Panc1 (cell line): ENCODE data around the gene PC. TPM values are rescaled to one million over a fixed set of nuclear protein-coding genes. Genes with fewer than 3 reads are reported as not detected.

ENCODE experiments used
- ATAC-seq: fragments of 200-7000 bp; cut with Tn5 transposase; 2 replicates; pipeline ENCODE4 v1.9.1; 2020; ENCODE audit warnings: mild to moderate bottlenecking, moderate library complexity
- BruUV-seq: library from RNA; stranded (reverse); fragments of 400-500 nt; replicated peaks from 2 replicates; lab custom pipeline; 2021; lab: Mats Ljungman, UMichigan
- CTCF ChIA-PET: fragments of 300-600 bp; sonication (Branson Sonifier 250); formaldehyde crosslinking; loops from one replicate; lab custom pipeline; 2022; ENCODE audit warnings: antibody characterized with exemption; lab: Charles Lee
- POLR2A ChIA-PET: fragments of 300-600 bp; sonication (Branson Sonifier 250); formaldehyde crosslinking; loops from one replicate; lab custom pipeline; 2022; ENCODE audit warnings: antibody characterized with exemption; lab: Charles Lee
- DNase-seq: peaks from one replicate; pipeline ENCODE4 v3.0.0-alpha.2; 2010; ENCODE audit warnings: low read depth, low spot score
- H3K27ac ChIP-seq: 2 replicates; pipeline ENCODE4 v1.5.1; 2011; ENCODE audit warnings: mild to moderate bottlenecking, low read length, inconsistent platforms
- H3K27me3 ChIP-seq: fragments of 200-500 bp; sonication (Bioruptor generic); 2 replicates; pipeline ENCODE4 v1.6.0; 2014; ENCODE audit warnings: low read length, inconsistent platforms; ENCODE audit not compliant: control insufficient read depth, insufficient read depth
- H3K36me3 ChIP-seq: fragments of 200-500 bp; sonication (Bioruptor generic); 2 replicates; pipeline ENCODE4 v1.5.1; 2014; ENCODE audit warnings: inconsistent platforms, mild to moderate bottlenecking, low read length, moderate library complexity; ENCODE audit not compliant: control insufficient read depth, insufficient read depth
- H3K4me1 ChIP-seq: 2 replicates; pipeline ENCODE4 v1.5.1; 2011; ENCODE audit warnings: inconsistent platforms, mild to moderate bottlenecking, low read length, moderate library complexity; ENCODE audit not compliant: control insufficient read depth, insufficient read depth
- H3K4me3 ChIP-seq, 2 experiments: 2 replicates each; pipeline ENCODE4 v1.5.1; 2011 to 2012; ENCODE audit warnings: low read depth in 2 of 2, low read length in 2 of 2, mild to moderate bottlenecking in 2 of 2, inconsistent platforms in 1 of 2, moderate library complexity in 1 of 2
- H3K9me3 ChIP-seq: fragments of 200-500 bp; sonication (Bioruptor generic); 2 replicates; pipeline ENCODE4 v1.5.1; 2014; ENCODE audit warnings: low read depth, mild to moderate bottlenecking, inconsistent platforms, low read length, moderate library complexity; ENCODE audit not compliant: control insufficient read depth, insufficient read depth
- CTCF ChIP-seq: fragments of 450-650 bp; IDR thresholded peaks from 2 replicates; pipeline ENCODE4 v1.5.1; 2017; ENCODE audit warnings: mild to moderate bottlenecking
- POLR2AphosphoS5 ChIP-seq: IDR thresholded peaks from 2 replicates; pipeline ENCODE4 v1.6.1; 2012; ENCODE audit warnings: mild to moderate bottlenecking, low read depth, low read length, moderate library complexity
- SIN3A ChIP-seq: IDR thresholded peaks from 2 replicates; pipeline ENCODE4 v1.6.1; 2012; ENCODE audit warnings: low read depth, mild to moderate bottlenecking, low read length, moderate library complexity, borderline replicate concordance; ENCODE audit not compliant: insufficient read depth
- TCF7L2 ChIP-seq: IDR thresholded peaks from 2 replicates; pipeline ENCODE4 v1.6.1; 2011; ENCODE audit warnings: mild to moderate bottlenecking, low read depth, low read length, inconsistent platforms
- in situ Hi-C: cut with HindIII; loops from 2 replicates; pipeline ENCODE4 v1.10.0; 2016; ENCODE audit warnings: low sequenced_read_pairs, low pct_unique_long_range_greater_than_20kb
- intact Hi-C: fragments of 100-400 bp; cut with micrococcal nuclease; formaldehyde crosslinking; loops from one replicate; pipeline ENCODE4 v1.10.0; 2022; ENCODE audit not compliant: unreplicated experiment
- total RNA-seq: library from RNA; stranded (reverse); gene quantifications from one replicate; pipeline ENCODE4 v1.2.1, GENCODE V29; 2021; ENCODE audit not compliant: unreplicated experiment
- TF ChIP-seq, protein P1 (sequence below), 2 experiments: IDR thresholded peaks; 2 replicates each; pipeline ENCODE4 v1.6.1; 2011 to 2012; ENCODE audit warnings: low read depth in 2 of 2, control low read depth in 1 of 2, low read length in 1 of 2, mild to moderate bottlenecking in 1 of 2, moderate library complexity in 1 of 2; ENCODE audit not compliant: insufficient read depth in 1 of 2

The PC gene
- total RNA-seq, 1 experiment from 2014 or later, result 12.8 TPM

GRCh38 chr11:66964495-66964894 is 6.3 kb upstream of the PC start:
- POLR2A ChIA-PET, result no interaction called here
- DNase-seq (no peak), ATAC-seq (no peak; the same call in 1 of the 2 replicates)
- BruUV-seq, result no TSS peak
- no peaks in the 10 kb centered on the region for H3K36me3 ChIP-seq
- no peaks in the 10 kb centered on the region for H3K9me3 ChIP-seq
- H3K27me3 ChIP-seq, result no peaks in the 10 kb centered on the region
- CTCF ChIA-PET, result interaction anchor here (1.2 kb wide), 1 partner anchor 12 kb away, joined by 3 read pairs; no protein-coding TSS in a partner anchor
- H3K27ac ChIP-seq, result no peak overlapping the region
- TF ChIP-seq SIN3A (no peak), CTCF (no peak), TCF7L2 (no peak), POLR2AphosphoS5 (no peak)
- TF ChIP-seq, protein P1, sequence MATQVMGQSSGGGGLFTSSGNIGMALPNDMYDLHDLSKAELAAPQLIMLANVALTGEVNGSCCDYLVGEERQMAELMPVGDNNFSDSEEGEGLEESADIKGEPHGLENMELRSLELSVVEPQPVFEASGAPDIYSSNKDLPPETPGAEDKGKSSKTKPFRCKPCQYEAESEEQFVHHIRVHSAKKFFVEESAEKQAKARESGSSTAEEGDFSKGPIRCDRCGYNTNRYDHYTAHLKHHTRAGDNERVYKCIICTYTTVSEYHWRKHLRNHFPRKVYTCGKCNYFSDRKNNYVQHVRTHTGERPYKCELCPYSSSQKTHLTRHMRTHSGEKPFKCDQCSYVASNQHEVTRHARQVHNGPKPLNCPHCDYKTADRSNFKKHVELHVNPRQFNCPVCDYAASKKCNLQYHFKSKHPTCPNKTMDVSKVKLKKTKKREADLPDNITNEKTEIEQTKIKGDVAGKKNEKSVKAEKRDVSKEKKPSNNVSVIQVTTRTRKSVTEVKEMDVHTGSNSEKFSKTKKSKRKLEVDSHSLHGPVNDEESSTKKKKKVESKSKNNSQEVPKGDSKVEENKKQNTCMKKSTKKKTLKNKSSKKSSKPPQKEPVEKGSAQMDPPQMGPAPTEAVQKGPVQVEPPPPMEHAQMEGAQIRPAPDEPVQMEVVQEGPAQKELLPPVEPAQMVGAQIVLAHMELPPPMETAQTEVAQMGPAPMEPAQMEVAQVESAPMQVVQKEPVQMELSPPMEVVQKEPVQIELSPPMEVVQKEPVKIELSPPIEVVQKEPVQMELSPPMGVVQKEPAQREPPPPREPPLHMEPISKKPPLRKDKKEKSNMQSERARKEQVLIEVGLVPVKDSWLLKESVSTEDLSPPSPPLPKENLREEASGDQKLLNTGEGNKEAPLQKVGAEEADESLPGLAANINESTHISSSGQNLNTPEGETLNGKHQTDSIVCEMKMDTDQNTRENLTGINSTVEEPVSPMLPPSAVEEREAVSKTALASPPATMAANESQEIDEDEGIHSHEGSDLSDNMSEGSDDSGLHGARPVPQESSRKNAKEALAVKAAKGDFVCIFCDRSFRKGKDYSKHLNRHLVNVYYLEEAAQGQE (IDR thresholded peaks at IDR 0.05; ENCODE audit: insufficient read depth in 1 of 2, low read depth in 2 of 2, low read length in 1 of 2), result no peak
- in situ Hi-C loops, result no loop called here
- H3K4me1 ChIP-seq, result no peaks in the 10 kb centered on the region
- intact Hi-C loops, result no loop called here
- no peak overlapping the region for H3K4me3 ChIP-seq

- Histone ChIP-seq H3K36me3 (no peaks in the 10 kb centered on the region), H3K27me3 (no peaks in the 10 kb centered on the region), H3K4me1 (no peaks in the 10 kb centered on the region), H3K9me3 (no peaks in the 10 kb centered on the region), H3K4me3 (no peak overlapping the region), H3K27ac (no peak overlapping the region)
- DNase-seq (no peak), ATAC-seq (no peak)
- BruUV-seq, result no TSS peak
- TF ChIP-seq CTCF, result no peak
- intact Hi-C loops, result no loop called here
- in situ Hi-C loops, result no loop called here
- ChIA-PET CTCF (no interaction called here), POLR2A (no interaction called here)
Observed at GRCh38 chr11:66962801-66963200, 4.6 kb upstream of the PC start.
